GM12801 (cell line): ENCODE measurements around the gene PAPPA.

Experiments used
- CTCF ChIP-seq: IDR thresholded peaks from one replicate; pipeline ENCODE4 v1.5.1; 2011; ENCODE audit warnings: control low read depth; ENCODE audit not compliant: insufficient read length; ENCODE audit errors: extremely low read depth

The PAPPA gene

GRCh38 chr9:116190637-116191396, 37.2 kb downstream of the PAPPA start:
- TF ChIP-seq CTCF = no peak

DNA sequence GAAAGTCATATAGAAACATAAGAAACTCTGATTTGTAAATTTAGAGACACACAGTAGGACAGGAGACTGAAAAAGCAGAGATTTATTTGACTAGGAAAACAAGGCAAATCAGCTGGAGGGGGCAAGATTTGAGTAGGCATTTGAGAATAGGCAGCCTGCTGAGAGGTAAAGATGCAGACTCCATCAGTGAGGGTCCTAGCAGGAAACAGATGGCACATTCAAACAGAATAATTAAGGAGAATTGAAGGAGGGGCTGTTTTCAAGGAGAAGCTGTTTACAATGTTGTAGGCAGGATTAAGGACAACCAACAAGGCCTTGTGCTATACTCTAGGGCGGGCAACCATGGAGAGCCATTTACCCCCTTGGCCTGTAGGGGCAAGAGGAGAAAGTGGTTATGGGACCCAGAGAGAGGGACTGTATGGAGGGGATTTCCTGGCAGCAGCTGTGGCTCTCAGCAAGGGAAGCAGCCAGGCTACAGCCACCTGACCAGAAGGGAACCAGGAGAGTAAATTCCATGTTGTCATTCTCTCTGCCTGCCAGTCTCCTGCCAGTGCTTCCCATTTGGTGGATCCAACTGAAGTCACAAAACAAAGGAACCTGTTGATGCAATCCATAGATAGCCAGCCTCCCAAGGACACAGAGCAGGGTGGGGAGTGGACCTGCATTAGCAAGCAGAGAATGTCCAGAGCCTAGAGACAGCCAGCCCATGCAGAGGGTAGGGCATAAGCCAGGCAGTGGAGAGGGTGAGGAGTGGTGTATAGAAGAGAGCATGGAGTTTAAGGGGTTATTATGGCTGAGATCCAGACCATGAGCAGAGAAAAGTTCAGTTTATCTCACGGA, 38.2 kb downstream of the PAPPA start:
- TF ChIP-seq CTCF = no peak

GRCh38 chr9:116193636-116194035, 40.0 kb downstream of the PAPPA start:
- TF ChIP-seq CTCF = no peak

- TF ChIP-seq CTCF = no peak
These were observed 43.2 kb downstream of the PAPPA start for GRCh38 chr9:116196806-116197205.

- no peak for TF ChIP-seq CTCF
These were observed 44.8 kb downstream of the PAPPA start for GRCh38 chr9:116198344-116198743.

DNA sequence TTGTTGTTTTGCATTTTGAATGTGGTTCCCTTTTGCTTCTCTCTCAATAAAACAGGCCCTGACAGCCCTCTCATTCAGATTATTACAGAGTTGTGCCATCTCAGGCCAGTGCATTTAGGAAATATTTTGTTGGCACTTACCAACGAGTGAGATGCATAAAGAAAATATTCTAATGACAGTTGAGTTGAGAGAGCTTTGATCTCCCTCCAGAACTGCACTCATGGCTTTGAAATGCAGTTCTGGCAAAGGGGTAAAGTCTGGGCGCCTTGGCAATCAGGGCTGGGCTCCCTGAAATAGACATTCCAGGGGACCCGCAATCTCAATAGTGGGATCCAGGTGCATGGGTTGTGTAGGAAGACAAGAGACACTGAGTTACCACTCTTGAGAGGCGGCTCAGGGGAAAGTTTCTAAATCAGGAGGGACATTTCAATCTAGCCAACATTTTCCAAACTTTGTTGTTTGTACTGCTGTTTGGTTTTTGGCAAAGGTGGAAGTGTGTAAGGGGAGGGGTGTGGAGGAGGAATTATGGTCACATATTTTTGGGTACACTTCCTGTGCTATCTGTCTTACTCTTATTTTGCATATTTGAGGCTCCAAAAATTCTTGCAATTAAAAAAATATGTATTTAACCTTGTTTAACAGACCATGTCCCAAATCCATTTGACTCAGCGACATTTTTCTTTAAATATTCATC, 48.8 kb downstream of the PAPPA start:
- no peak for TF ChIP-seq CTCF

DNA sequence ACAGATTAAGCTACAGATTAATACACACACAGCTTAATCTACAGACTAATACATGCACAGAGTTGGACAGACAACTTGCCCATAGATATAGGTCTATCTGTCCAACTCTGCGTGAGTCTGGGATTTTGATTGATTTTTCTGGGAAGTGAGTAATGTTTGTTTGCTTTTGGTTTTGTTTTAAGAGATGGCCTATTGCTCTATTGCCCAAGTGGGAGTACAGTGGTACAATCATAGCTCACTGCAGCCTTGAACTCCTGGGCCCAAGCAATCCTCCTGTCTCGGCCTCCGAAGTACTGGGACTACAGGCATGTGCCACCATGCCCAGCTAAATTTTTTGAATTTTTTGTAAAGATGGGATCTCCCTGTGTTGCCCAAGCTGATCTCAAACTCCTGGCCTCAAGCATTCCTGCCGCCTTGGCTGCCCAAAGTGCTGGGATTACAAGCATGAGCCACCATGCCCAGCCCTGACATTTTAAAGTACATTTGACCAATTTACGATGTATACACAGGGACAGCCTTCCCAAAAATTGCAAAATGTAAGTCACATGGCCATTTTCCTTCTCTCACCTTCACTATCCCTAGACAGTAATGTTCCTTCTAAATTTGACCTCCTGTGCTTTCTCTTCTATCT, 50.8 kb downstream of the PAPPA start:
- no peak for TF ChIP-seq CTCF
